Measurements from ENCODE around the gene C11orf58.

GRCh38 chr11:16770016-16770415, 31.6 kb downstream of the C11orf58 start:
- TF ChIP-seq EZH2phosphoT487 (IDR thresholded peaks at IDR 0.05; ENCODE audit: insufficient read depth, low read depth) (no peak), EZH2 (IDR thresholded peaks at IDR 0.05; ENCODE audit: insufficient read depth, poor library complexity, severe bottlenecking) (no peak)

Data from GM23248 (cell line).